CD4-positive, CD25-positive, alpha-beta regulatory T cell (primary cell): Measurements from ENCODE around the gene HLA-DOA. TPM values are rescaled to one million over a fixed set of nuclear protein-coding genes. Genes with fewer than 3 reads are reported as not detected.

Source experiments
- ATAC-seq, 2 donors: fragments of 150-1000 bp; cut with Tn5 transposase; one replicate each; pipeline ENCODE4 v1.10.0; 2021; ENCODE audit warnings: low read depth in 2 of 2, moderate number of reproducible peaks in 2 of 2, moderate library complexity in 1 of 2
- DNase-seq, 3 donors: peaks; one replicate each; pipeline versions ENCODE4 v3.0.0 to v3.0.0-alpha.2; 2012 to 2022; ENCODE audit warnings: mixed read lengths in 1 of 3
- H3K27ac ChIP-seq: one replicate; pipeline ENCODE4 v1.7.0; 2013; ENCODE audit warnings: mild to moderate bottlenecking, low read length; ENCODE audit not compliant: insufficient read depth, poor library complexity, severe bottlenecking
- H3K27me3 ChIP-seq: one replicate; pipeline ENCODE4 v1.7.0; 2013; ENCODE audit warnings: low read length; ENCODE audit not compliant: control insufficient read depth, insufficient read depth
- H3K36me3 ChIP-seq: one replicate; pipeline ENCODE4 v1.7.0; 2013; ENCODE audit warnings: mild to moderate bottlenecking, low read length, moderate library complexity; ENCODE audit not compliant: control insufficient read depth, insufficient read depth
- H3K4me1 ChIP-seq: 2 replicates; pipeline ENCODE4 v1.7.0; 2013; ENCODE audit warnings: mild to moderate bottlenecking, low read length; ENCODE audit not compliant: insufficient read depth, control insufficient read depth, poor library complexity, severe bottlenecking
- H3K4me3 ChIP-seq: one replicate; pipeline ENCODE4 v1.7.0; 2013; ENCODE audit warnings: low read depth, mild to moderate bottlenecking, low read length, moderate library complexity
- H3K9me3 ChIP-seq, 2 experiments: 1 replicate in 1 of 2; 2 replicates in 1 of 2; pipeline ENCODE4 v1.7.0; 2013; ENCODE audit warnings: low read length in 2 of 2, mild to moderate bottlenecking in 1 of 2, moderate library complexity in 1 of 2; ENCODE audit not compliant: control insufficient read depth in 2 of 2
- H3K27ac Mint-ChIP-seq, 3 donors: one replicate each; pipeline ENCODE4 v1.8.0; 2020 to 2022; ENCODE audit warnings: mild to moderate bottlenecking in 3 of 3, mixed read lengths in 3 of 3, moderate library complexity in 2 of 3
- H3K27me3 Mint-ChIP-seq: one replicate; pipeline ENCODE4 v1.8.0; 2022; ENCODE audit warnings: mild to moderate bottlenecking, mixed read lengths
- H3K36me3 Mint-ChIP-seq: one replicate; pipeline ENCODE4 v1.8.0; 2020; ENCODE audit warnings: mixed read lengths
- H3K4me1 Mint-ChIP-seq, 4 donors: one replicate each; pipeline ENCODE4 v1.8.0; 2020 to 2022; ENCODE audit warnings: mixed read lengths in 4 of 4, mild to moderate bottlenecking in 1 of 4
- H3K4me3 Mint-ChIP-seq, 4 donors: one replicate each; pipeline ENCODE4 v1.8.0; 2020 to 2022; ENCODE audit warnings: mild to moderate bottlenecking in 4 of 4, mixed read lengths in 4 of 4, moderate library complexity in 3 of 4
- H3K9me3 Mint-ChIP-seq, 7 donors: one replicate each; pipeline ENCODE4 v1.8.0; 2020 to 2022; ENCODE audit warnings: mixed read lengths in 7 of 7, mild to moderate bottlenecking in 3 of 7, moderate library complexity in 2 of 7
- polyA plus RNA-seq, 4 donors: library from polyadenylated mRNA; unstranded; fragments of 300-500 nt; fragmentation: Illumina TruSeq; gene quantifications; one replicate each; pipeline ENCODE4 v1.2.3, GENCODE V29; 2021
- total RNA-seq: library from RNA; stranded (reverse); gene quantifications from one replicate; pipeline ENCODE4 v1.2.3, GENCODE V29; 2022

Gene HLA-DOA
- total and polyA plus RNA-seq, 5 donors from 2014 or later = 7.0 to 14.9 (median 9.4) TPM

GRCh38 chr6:32976334-32977069 lies 32.9 kb downstream of the HLA-DOA start:
- Mint-ChIP-seq H3K36me3 (peaks cover 75% of the 10 kb centered on the region), H3K4me1 (peaks cover 5 to 63% (median 43%) of the 10 kb centered on the region in 4 donors), H3K9me3 (no peaks in the 10 kb centered on the region), H3K27me3 (peaks cover 9% of the 10 kb centered on the region), H3K27ac (peak overlapping the region in 2 of 3 donors; percentile 44 to 79), H3K4me3 (peak overlapping the region; percentile 65 to 99 (median 82))
- H3K4me1 ChIP-seq = peaks cover 39% of the 10 kb centered on the region
- H3K4me3 ChIP-seq = peak overlapping the region; percentile 100
- peak overlapping the region; percentile 98 for H3K27ac ChIP-seq
- DNase-seq = no peak
- no peaks in the 10 kb centered on the region for H3K27me3 ChIP-seq
- peaks cover 74% of the 10 kb centered on the region for H3K36me3 ChIP-seq
- no peak for ATAC-seq
- H3K9me3 ChIP-seq = no peaks in the 10 kb centered on the region

GRCh38 chr6:32975886-32976285 lies 33.5 kb downstream of the HLA-DOA start:
- H3K4me1 ChIP-seq = peaks cover 45% of the 10 kb centered on the region

GRCh38 chr6:32974541-32975308 lies 34.7 kb downstream of the HLA-DOA start:
- no peak for DNase-seq

More at GRCh38 chr6:32975886-32976285, 33.5 kb downstream of the HLA-DOA start:
- H3K9me3 ChIP-seq = no peaks in the 10 kb centered on the region
- peak overlapping the region; percentile 98 for H3K27ac ChIP-seq
- ATAC-seq (no peak), DNase-seq (no peak)
- peaks cover 68% of the 10 kb centered on the region for H3K36me3 ChIP-seq
- peaks cover 13% of the 10 kb centered on the region for H3K27me3 Mint-ChIP-seq
- peaks cover 75% of the 10 kb centered on the region for H3K36me3 Mint-ChIP-seq
- no peaks in the 10 kb centered on the region for H3K27me3 ChIP-seq
- peaks cover 5 to 63% (median 42%) of the 10 kb centered on the region in 4 donors for H3K4me1 Mint-ChIP-seq
- H3K9me3 Mint-ChIP-seq = no peaks in the 10 kb centered on the region
- peak overlapping the region; percentile 77 to 99 (median 98) for H3K4me3 Mint-ChIP-seq
- H3K27ac Mint-ChIP-seq = peak overlapping the region; percentile 44 to 92 (median 90)
- H3K4me3 ChIP-seq = peak overlapping the region; percentile 100

GRCh38 chr6:32974016-32974333 lies 35.4 kb downstream of the HLA-DOA start:
- Histone ChIP-seq H3K4me3 (peak overlapping the region; percentile 100), H3K36me3 (peaks cover 49% of the 10 kb centered on the region), H3K9me3 (no peaks in the 10 kb centered on the region), H3K27ac (peak overlapping the region; percentile 98), H3K4me1 (peaks cover 62% of the 10 kb centered on the region), H3K27me3 (no peaks in the 10 kb centered on the region)
- peaks cover 22% of the 10 kb centered on the region for H3K27me3 Mint-ChIP-seq
- ATAC-seq = no peak
- DNase-seq = peak; percentile 30 to 77 (median 58)
- no peaks in the 10 kb centered on the region for H3K9me3 Mint-ChIP-seq
- peak overlapping the region; percentile 99 to 100 (median 100) for H3K27ac Mint-ChIP-seq
- peak overlapping the region; percentile 98 to 99 (median 99) for H3K4me3 Mint-ChIP-seq
- peaks cover 61% of the 10 kb centered on the region for H3K36me3 Mint-ChIP-seq
- peaks cover 5 to 53% (median 38%) of the 10 kb centered on the region in 4 donors for H3K4me1 Mint-ChIP-seq

More at GRCh38 chr6:32974541-32975308, 34.7 kb downstream of the HLA-DOA start:
- Mint-ChIP-seq H3K27ac (peak overlapping the region; percentile 90 to 100 (median 92)), H3K36me3 (peaks cover 64% of the 10 kb centered on the region), H3K27me3 (peaks cover 22% of the 10 kb centered on the region), H3K4me1 (peaks cover 5 to 59% (median 40%) of the 10 kb centered on the region in 4 donors), H3K4me3 (peak overlapping the region; percentile 98 to 99 (median 99)), H3K9me3 (no peaks in the 10 kb centered on the region)
- peaks cover 56% of the 10 kb centered on the region for H3K36me3 ChIP-seq
- H3K27me3 ChIP-seq = no peaks in the 10 kb centered on the region
- peaks cover 55% of the 10 kb centered on the region for H3K4me1 ChIP-seq
- no peaks in the 10 kb centered on the region for H3K9me3 ChIP-seq
- peak overlapping the region; percentile 98 for H3K27ac ChIP-seq
- no peak for ATAC-seq
- H3K4me3 ChIP-seq = peak overlapping the region; percentile 100

GRCh38 chr6:32973144-32974015 lies 36.0 kb downstream of the HLA-DOA start:
- ATAC-seq (no peak), DNase-seq (peak; percentile 28 to 71 (median 38))
- peaks cover 22% of the 10 kb centered on the region for H3K27me3 Mint-ChIP-seq
- Histone ChIP-seq H3K36me3 (peaks cover 43% of the 10 kb centered on the region), H3K27ac (peak overlapping the region; percentile 98), H3K4me1 (peaks cover 66% of the 10 kb centered on the region), H3K27me3 (no peaks in the 10 kb centered on the region), H3K4me3 (peak overlapping the region; percentile 100), H3K9me3 (no peaks in the 10 kb centered on the region)
- H3K27ac Mint-ChIP-seq = peak overlapping the region; percentile 99 to 100 (median 100)
- H3K36me3 Mint-ChIP-seq = peaks cover 55% of the 10 kb centered on the region
- H3K4me1 Mint-ChIP-seq = peaks cover 5 to 49% (median 34%) of the 10 kb centered on the region in 4 donors
- H3K4me3 Mint-ChIP-seq = peak overlapping the region; percentile 98 to 99 (median 99)
- H3K9me3 Mint-ChIP-seq = peaks cover 0 to 2% (median 0%) of the 10 kb centered on the region in 7 donors

GRCh38 chr6:32972353-32973143 lies 36.8 kb downstream of the HLA-DOA start:
- H3K27me3 ChIP-seq = no peaks in the 10 kb centered on the region
- ATAC-seq (peak; percentile 0 to 19), DNase-seq (peak; percentile 47 to 69 (median 64))
- H3K27ac ChIP-seq = peak overlapping the region; percentile 98
- peaks cover 69% of the 10 kb centered on the region for H3K4me1 ChIP-seq
- Mint-ChIP-seq H3K36me3 (peaks cover 46% of the 10 kb centered on the region), H3K4me1 (peaks cover 8 to 42% (median 30%) of the 10 kb centered on the region in 4 donors), H3K4me3 (peak overlapping the region; percentile 98 to 99 (median 99)), H3K27me3 (peaks cover 22% of the 10 kb centered on the region), H3K9me3 (peaks cover 0 to 2% (median 0%) of the 10 kb centered on the region in 7 donors), H3K27ac (peak overlapping the region; percentile 99 to 100 (median 100))
- H3K9me3 ChIP-seq = no peaks in the 10 kb centered on the region
- H3K36me3 ChIP-seq = peaks cover 34% of the 10 kb centered on the region
- peak overlapping the region; percentile 100 for H3K4me3 ChIP-seq
